Common myeloid progenitor, CD34-positive (primary cell): ENCODE results near the gene GSN.

Experiments
- CTCF ChIA-PET: fragments of 350-600 bp; sonication (Branson Sonifier 250); formaldehyde crosslinking; loops from one replicate; lab custom pipeline; 2021; ENCODE audit warnings: antibody characterized with exemption; lab: Charles Lee
- POLR2A ChIA-PET: fragments of 350-600 bp; sonication (Branson Sonifier 250); formaldehyde crosslinking; loops from one replicate; lab custom pipeline; 2021; ENCODE audit warnings: antibody characterized with exemption; lab: Charles Lee
- DNase-seq, 3 donors: peaks; one replicate each; pipeline versions ENCODE4 v3.0.0 to v3.0.0-alpha.2; 2013
- H3K27ac ChIP-seq, 2 experiments: 1 replicate in 1 of 2; 2 replicates in 1 of 2; pipeline ENCODE4 v1.7.0; 2013; ENCODE audit warnings: inconsistent platforms in 2 of 2, low read length in 2 of 2, mild to moderate bottlenecking in 2 of 2, low read depth in 1 of 2, moderate library complexity in 1 of 2; ENCODE audit not compliant: severe bottlenecking in 2 of 2, insufficient read depth in 1 of 2, poor library complexity in 1 of 2
- H3K27me3 ChIP-seq, 5 experiments: replicated peaks in 2 of 5; 1 replicate in 3 of 5; 2 replicates in 2 of 5; pipeline versions ENCODE4 v1.6.1 to v1.7.0; 2013; ENCODE audit warnings: low read length in 4 of 5, mild to moderate bottlenecking in 2 of 5, moderate library complexity in 2 of 5, inconsistent platforms in 1 of 5; ENCODE audit not compliant: insufficient read depth in 5 of 5, control insufficient read depth in 4 of 5
- H3K36me3 ChIP-seq, 4 experiments: 1 replicate in 2 of 4; 2 replicates in 2 of 4; pipeline versions ENCODE4 v1.6.1 to v1.7.0; 2013; ENCODE audit warnings: low read length in 3 of 4, control low read depth in 1 of 4, mild to moderate bottlenecking in 1 of 4; ENCODE audit not compliant: control insufficient read depth in 4 of 4, insufficient read depth in 4 of 4
- H3K4me1 ChIP-seq, 4 experiments: 1 replicate in 3 of 4; 2 replicates in 1 of 4; pipeline versions ENCODE4 v1.6.1 to v1.7.1; 2013; ENCODE audit warnings: low read length in 3 of 4, mild to moderate bottlenecking in 3 of 4, control low read depth in 1 of 4, inconsistent platforms in 1 of 4, moderate library complexity in 1 of 4; ENCODE audit not compliant: control insufficient read depth in 4 of 4, insufficient read depth in 4 of 4; ENCODE audit errors: control extremely low read depth in 1 of 4
- H3K4me3 ChIP-seq, 7 experiments: 1 replicate in 4 of 7; 2 replicates in 3 of 7; pipeline versions ENCODE4 v1.5.1 to v1.7.0; 2013; ENCODE audit warnings: mild to moderate bottlenecking in 7 of 7, low read length in 6 of 7, moderate library complexity in 6 of 7, inconsistent platforms in 2 of 7, low read depth in 2 of 7, control low read depth in 1 of 7; ENCODE audit not compliant: insufficient read depth in 4 of 7, control insufficient read depth in 1 of 7; ENCODE audit errors: extremely low read depth in 1 of 7
- H3K9me3 ChIP-seq, 5 experiments: 1 replicate in 4 of 5; 2 replicates in 1 of 5; pipeline versions ENCODE4 v1.6.1 to v1.7.1; 2013; ENCODE audit warnings: low read length in 4 of 5, mild to moderate bottlenecking in 2 of 5, inconsistent platforms in 1 of 5, low read depth in 1 of 5, moderate library complexity in 1 of 5; ENCODE audit not compliant: control insufficient read depth in 4 of 5, insufficient read depth in 2 of 5; ENCODE audit errors: control extremely low read depth in 1 of 5
- WGBS: methylation state at CpG from one replicate; pipeline ENCODE4 v1.1.5; 2013; ENCODE audit not compliant: insufficient coverage; 5-methylcytosine and 5-hydroxymethylcytosine counted together

GSN gene

DNA sequence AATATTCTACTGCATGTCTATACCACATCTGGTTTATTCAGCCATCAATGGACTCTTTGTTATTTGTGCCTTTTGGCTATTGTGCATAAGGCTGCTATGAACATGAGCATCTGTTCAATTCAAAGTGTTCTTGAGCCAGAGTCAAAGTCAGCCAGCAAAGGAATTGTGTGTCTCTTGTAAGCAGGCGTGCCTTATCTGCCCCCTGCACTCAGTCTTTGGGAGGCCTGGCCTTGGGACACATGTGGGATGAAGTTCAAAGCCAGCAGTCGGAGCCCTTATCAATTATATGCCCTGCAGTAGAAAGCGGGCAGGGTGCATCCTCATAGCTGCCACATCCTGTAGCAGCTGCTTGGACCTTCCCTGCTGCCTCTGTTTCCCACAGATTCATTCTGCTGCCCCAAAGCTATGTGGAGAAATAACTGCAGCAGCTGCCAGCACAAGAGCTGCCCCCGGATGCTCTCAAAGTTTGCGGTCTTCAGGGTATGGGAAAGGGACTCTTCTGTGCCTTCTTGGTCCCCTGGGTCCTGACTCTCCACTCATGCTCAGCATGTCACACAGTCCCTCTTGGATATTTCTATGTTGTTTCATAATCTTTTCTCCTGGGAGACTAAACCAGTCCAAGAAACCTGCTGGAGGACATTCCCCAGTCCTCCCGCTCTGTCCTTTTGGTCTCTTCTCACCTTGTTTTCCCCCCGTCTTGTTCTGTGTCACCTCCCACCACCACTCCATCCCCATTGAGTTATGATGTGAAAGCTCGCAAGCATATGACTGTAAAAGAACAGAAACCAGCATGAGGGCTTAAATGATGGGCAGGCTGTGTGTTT lies 66.2 kb downstream of the GSN start:
- no peak overlapping the region for H3K4me3 ChIP-seq
- peak in 2 of 3 donors; percentile 60 to 80 for DNase-seq
- H3K9me3 ChIP-seq, result no peaks in the 10 kb centered on the region
- CTCF ChIA-PET, result interaction anchor here (0.6 to 2.4 kb wide), 7 partner anchors 10 to 64 kb away, joined by 3 to 8 read pairs (median 4); no protein-coding TSS in a partner anchor
- no peaks in the 10 kb centered on the region for H3K27me3 ChIP-seq
- POLR2A ChIA-PET, result no interaction called here
- no peak overlapping the region for H3K27ac ChIP-seq
- 86% methylated on average over 3 of the region's 8 CpGs for WGBS
- peaks cover 0 to 5% (median 0%) of the 10 kb centered on the region in 4 experiments for H3K4me1 ChIP-seq
- peaks cover 5 to 81% (median 56%) of the 10 kb centered on the region in 4 experiments for H3K36me3 ChIP-seq

DNA sequence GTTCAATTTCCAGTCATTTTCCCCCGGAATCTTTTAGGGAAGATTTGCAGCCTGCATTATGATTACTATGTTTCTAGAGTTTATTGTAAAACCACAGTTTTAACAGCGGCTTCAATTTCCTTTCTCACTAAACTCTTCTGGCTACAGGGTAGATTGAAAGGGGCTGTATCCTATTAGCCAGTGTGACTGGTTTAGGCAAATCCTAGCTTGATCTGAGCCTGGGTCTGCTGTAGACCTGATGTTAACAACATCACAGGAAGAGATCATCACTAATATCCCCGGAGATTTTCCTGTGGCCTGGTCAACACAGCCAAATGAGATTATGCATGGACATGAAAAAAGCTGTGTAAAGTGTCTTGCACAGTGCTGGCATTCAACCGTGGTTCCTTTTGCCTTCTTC lies 68.7 kb downstream of the GSN start:
- CTCF ChIA-PET, result interaction anchor here (1.0 to 5.7 kb wide), 2 partner anchors 13 to 58 kb away, joined by 6 to 31 read pairs; no protein-coding TSS in a partner anchor

DNA sequence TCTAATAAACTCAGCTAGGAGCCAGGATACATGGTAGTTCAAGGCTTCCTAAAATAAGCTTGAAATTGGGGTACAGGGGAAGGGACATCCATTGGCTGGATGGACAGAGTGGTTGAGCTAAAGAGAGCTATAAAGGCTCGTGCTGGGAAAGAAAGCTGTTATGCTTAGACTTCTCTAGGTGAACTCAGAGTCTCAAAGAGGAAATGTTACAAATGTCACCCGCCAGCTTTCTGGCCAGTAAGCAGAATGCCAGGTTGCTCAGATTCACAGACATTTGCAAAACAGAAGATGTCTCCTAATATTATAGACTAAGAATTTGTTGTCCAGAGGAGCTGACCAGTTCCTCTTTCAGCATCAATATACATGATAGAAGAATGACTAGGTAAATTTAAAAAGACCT lies 71.5 kb downstream of the GSN start:
- H3K4me3 ChIP-seq, result no peak overlapping the region
- DNase-seq, result no peak
- no peaks in the 10 kb centered on the region for H3K9me3 ChIP-seq
- ChIA-PET CTCF (interaction anchor here (0.7 to 5.7 kb wide), 8 partner anchors 10 to 86 kb away, joined by 3 to 31 read pairs (median 4); no protein-coding TSS in a partner anchor), POLR2A (interaction anchor here (1.0 kb wide), 1 partner anchor 36 kb away, joined by 6 read pairs; no protein-coding TSS in a partner anchor)
- no peak overlapping the region for H3K27ac ChIP-seq
- H3K4me1 ChIP-seq, result no peaks in the 10 kb centered on the region
- H3K27me3 ChIP-seq, result no peaks in the 10 kb centered on the region
- peaks cover 13 to 77% (median 50%) of the 10 kb centered on the region in 4 experiments for H3K36me3 ChIP-seq
- WGBS, result 100% methylated on average over 1 of the region's 2 CpGs

More for the DNA sequence above, 68.7 kb downstream of the GSN start:
- H3K27me3 ChIP-seq, result no peaks in the 10 kb centered on the region
- WGBS, result 100% methylated on average over 3 of the region's 4 CpGs
- POLR2A ChIA-PET, result no interaction called here
- peaks cover 0 to 3% (median 0%) of the 10 kb centered on the region in 4 experiments for H3K4me1 ChIP-seq
- H3K9me3 ChIP-seq, result no peaks in the 10 kb centered on the region
- no peak overlapping the region for H3K4me3 ChIP-seq
- H3K36me3 ChIP-seq, result peaks cover 10 to 79% (median 53%) of the 10 kb centered on the region in 4 experiments
- DNase-seq, result no peak
- H3K27ac ChIP-seq, result no peak overlapping the region

DNA sequence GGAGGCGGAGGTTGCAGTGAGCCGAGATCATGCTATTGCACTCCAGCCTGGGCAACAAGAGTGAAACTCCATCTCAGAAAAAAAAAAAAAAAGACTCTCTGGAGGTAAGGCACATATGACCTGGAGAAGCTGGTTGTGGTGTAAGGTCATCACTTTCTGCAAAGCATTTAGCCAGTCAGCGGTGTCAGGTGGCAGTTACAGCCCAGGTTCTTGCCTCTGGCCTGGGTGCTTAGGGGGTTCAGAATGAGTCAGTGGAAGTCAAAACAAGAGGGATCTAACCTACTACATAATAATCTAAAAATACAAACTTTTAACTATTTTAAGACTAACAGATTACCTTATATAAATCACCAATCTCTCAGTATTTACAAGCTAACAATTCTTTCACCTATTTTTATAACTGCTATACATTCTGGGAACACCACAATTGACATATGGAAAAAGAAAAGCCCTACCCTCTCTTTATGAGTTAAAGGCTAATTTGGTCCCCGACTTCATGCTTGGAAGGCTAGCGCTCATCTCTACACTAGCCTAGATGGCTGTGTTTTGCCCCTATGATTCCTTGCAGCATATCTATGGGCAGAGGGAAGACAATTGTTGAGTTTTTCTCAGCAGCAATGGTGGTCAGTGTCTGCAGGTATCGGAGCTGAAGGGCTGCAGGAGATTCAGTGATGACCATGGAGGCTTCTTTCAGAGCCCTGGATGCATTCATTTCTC lies 72.9 kb downstream of the GSN start:
- H3K36me3 ChIP-seq, result peaks cover 13 to 77% (median 49%) of the 10 kb centered on the region in 4 experiments
- CTCF ChIA-PET, result interaction anchor here (0.8 to 5.7 kb wide), 7 partner anchors 9 to 136 kb away, joined by 3 to 31 read pairs (median 4); no protein-coding TSS in a partner anchor

DNA sequence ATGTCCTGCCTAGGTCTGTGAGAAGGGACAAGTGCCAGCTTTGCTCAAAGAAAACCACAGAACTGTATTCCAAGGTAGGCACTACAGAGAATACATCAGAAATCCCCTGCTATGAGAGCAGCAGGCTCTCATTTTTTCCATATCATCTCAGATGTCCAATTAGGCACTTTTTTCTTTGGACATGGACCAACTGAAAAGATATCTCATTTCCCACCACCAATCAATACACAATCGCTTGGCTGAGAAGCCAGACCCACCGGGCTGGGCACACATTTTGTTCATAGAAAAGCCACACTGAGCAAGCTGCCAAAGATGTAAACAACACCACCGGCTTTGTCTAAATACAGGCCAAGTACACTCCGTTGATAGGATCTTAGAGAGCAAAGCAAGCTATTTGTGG lies 76.2 kb downstream of the GSN start:
- ChIA-PET CTCF (interaction anchor here (0.9 to 2.9 kb wide), 8 partner anchors 10 to 131 kb away, joined by 3 to 9 read pairs (median 4); no protein-coding TSS in a partner anchor), POLR2A (interaction anchor here (0.8 kb wide), 1 partner anchor 10 kb away, joined by 3 read pairs; no protein-coding TSS in a partner anchor)
- Histone ChIP-seq H3K4me3 (no peak overlapping the region), H3K4me1 (peaks cover 0 to 4% (median 0%) of the 10 kb centered on the region in 4 experiments), H3K27ac (peak overlapping the region in 1 of 2 experiments; percentile 20), H3K9me3 (no peaks in the 10 kb centered on the region), H3K27me3 (no peaks in the 10 kb centered on the region), H3K36me3 (peaks cover 13 to 83% (median 63%) of the 10 kb centered on the region in 4 experiments)
- 85% methylated on average over 4 of the region's 4 CpGs for WGBS
- DNase-seq, result no peak

More for the DNA sequence above, 72.9 kb downstream of the GSN start:
- no peak overlapping the region for H3K4me3 ChIP-seq
- no peaks in the 10 kb centered on the region for H3K27me3 ChIP-seq
- 100% methylated on average over 3 of the region's 6 CpGs for WGBS
- no peaks in the 10 kb centered on the region for H3K4me1 ChIP-seq
- no peak overlapping the region for H3K27ac ChIP-seq
- H3K9me3 ChIP-seq, result no peaks in the 10 kb centered on the region
- POLR2A ChIA-PET, result no interaction called here
- no peak for DNase-seq

DNA sequence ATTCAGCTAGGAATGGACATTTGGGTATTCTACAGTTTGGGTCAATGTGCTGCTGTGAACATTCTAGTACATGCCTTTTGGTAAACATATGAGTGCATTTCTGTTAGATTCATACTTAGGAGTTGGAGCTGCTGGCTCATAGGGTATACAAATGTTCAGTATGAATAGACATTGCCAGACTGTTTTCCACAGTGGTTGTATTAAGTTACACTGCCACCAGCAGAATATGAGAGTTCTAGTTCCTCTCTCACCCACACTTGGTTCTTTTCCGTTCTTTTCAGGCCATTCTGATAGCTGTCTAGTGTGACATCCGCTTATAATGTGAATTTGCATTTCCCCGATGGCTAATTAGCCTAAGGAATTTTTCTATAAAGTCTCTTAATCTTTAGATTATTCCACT lies 77.1 kb downstream of the GSN start:
- H3K9me3 ChIP-seq, result no peaks in the 10 kb centered on the region
- ChIA-PET CTCF (interaction anchor here (0.9 to 2.9 kb wide), 7 partner anchors 9 to 54 kb away, joined by 3 to 9 read pairs (median 5); no protein-coding TSS in a partner anchor), POLR2A (interaction anchor here (0.6 kb wide), 1 partner anchor 190 kb away, joined by 3 read pairs; no protein-coding TSS in a partner anchor)
- no peak for DNase-seq
- 100% methylated on average over 3 of the region's 3 CpGs for WGBS
- H3K4me3 ChIP-seq, result no peak overlapping the region
- peaks cover 11 to 85% (median 60%) of the 10 kb centered on the region in 4 experiments for H3K36me3 ChIP-seq
- no peaks in the 10 kb centered on the region for H3K27me3 ChIP-seq
- H3K4me1 ChIP-seq, result peaks cover 0 to 4% (median 1%) of the 10 kb centered on the region in 4 experiments
- peak overlapping the region in 1 of 2 experiments; percentile 3 for H3K27ac ChIP-seq
